GM03348 (cell line): ENCODE results near the gene EIF5A.

Experiments used
- DNase-seq: peaks from one replicate; pipeline ENCODE4 v3.0.0; 2012; ENCODE audit warnings: low spot score

EIF5A gene

GRCh38 chr17:7355573-7355972, 48.1 kb downstream of the EIF5A start:
- DNase-seq: no peak

GRCh38 chr17:7356072-7356549, 48.7 kb downstream of the EIF5A start:
- DNase-seq: peak; percentile 87

- peak; percentile 54 for DNase-seq
These were observed 49.3 kb downstream of the EIF5A start for GRCh38 chr17:7356756-7357155.

GRCh38 chr17:7357381-7357780, 50.0 kb downstream of the EIF5A start:
- DNase-seq: no peak

GRCh38 chr17:7361906-7362305, 54.5 kb downstream of the EIF5A start:
- no peak for DNase-seq
